NK-92 (cell line): ENCODE measurements around the gene POU6F2.

Experiments used
- DNase-seq: peaks from one replicate; lab custom pipeline; 2025; ENCODE audit not compliant: unreplicated experiment; lab: John Stamatoyannopoulos, UW

The POU6F2 gene

GRCh38 chr7:39488467-39489393 lies 511.0 kb downstream of the POU6F2 start:
- DNase-seq = no peak

- no peak for DNase-seq
Observed at GRCh38 chr7:39490296-39490695, 512.6 kb downstream of the POU6F2 start.

GRCh38 chr7:39493934-39494333 lies 516.2 kb downstream of the POU6F2 start:
- DNase-seq = no peak

GRCh38 chr7:39501358-39501757 lies 523.6 kb downstream of the POU6F2 start:
- DNase-seq = no peak

- DNase-seq = no peak
Observed at GRCh38 chr7:39504963-39505362, 527.3 kb downstream of the POU6F2 start.

GRCh38 chr7:39507866-39508551 lies 530.3 kb downstream of the POU6F2 start:
- DNase-seq = no peak

- no peak for DNase-seq
Observed at GRCh38 chr7:39509436-39509835, 531.7 kb downstream of the POU6F2 start.

- no peak for DNase-seq
Observed at GRCh38 chr7:39509912-39510311, 532.2 kb downstream of the POU6F2 start.

GRCh38 chr7:39510864-39511354 lies 533.2 kb downstream of the POU6F2 start:
- no peak for DNase-seq

- no peak for DNase-seq
Observed at GRCh38 chr7:39515534-39516228, 538.0 kb downstream of the POU6F2 start.

GRCh38 chr7:39516498-39516897 lies 538.8 kb downstream of the POU6F2 start:
- no peak for DNase-seq

GRCh38 chr7:39517240-39517639 lies 539.5 kb downstream of the POU6F2 start:
- no peak for DNase-seq
